Measurements from ENCODE around the gene SPON1. TPM values are rescaled to one million over a fixed set of nuclear protein-coding genes. Genes with fewer than 3 reads are reported as not detected.

Gene SPON1
- total RNA-seq, 1 experiment from 2014 or later: 0.20 TPM

DNA sequence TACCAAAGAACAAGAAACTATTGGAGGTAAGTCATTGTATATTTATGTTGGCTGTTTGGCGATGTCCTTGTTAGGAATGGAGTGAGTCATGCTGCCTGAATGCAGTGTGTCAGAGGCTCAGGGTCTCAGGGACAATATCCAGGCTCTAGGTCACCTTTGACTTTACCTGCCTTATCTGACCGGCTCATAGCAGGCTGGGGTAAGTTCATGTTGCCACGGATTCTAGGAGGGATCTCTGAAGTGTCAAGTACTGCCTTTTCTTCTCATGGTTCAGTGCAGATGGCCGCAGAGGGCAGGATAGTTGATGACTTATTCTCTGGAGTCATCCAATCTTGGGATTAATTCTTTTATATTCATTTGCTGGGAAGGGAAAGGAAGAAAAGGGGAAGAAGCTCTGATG is 53.2 kb downstream of the SPON1 start:
- WGBS (ENCODE audit: extremely low coverage, insufficient read length, low lambda C conversion rate): no CpG with 5 or more reads among the region's 4 CpGs
- peaks cover 12% of the 10 kb centered on the region for H3K27me3 Mint-ChIP-seq (ENCODE audit: low read depth)
- no peak overlapping the region for H2AK5ac ChIP-seq (ENCODE audit: insufficient read length, low read length)

More for the DNA sequence above, 53.2 kb downstream of the SPON1 start:
- H4K5ac ChIP-seq (ENCODE audit: insufficient read length, low read depth, low read length): no peak overlapping the region
- H2BK5ac ChIP-seq (ENCODE audit: insufficient read length, low read length): no peak overlapping the region
- no peak overlapping the region for H3K18ac ChIP-seq (ENCODE audit: insufficient read length, low read depth, low read length)
- H4K91ac ChIP-seq (ENCODE audit: insufficient read length, low read depth, low read length): no peak overlapping the region
- no peak overlapping the region for H2BK20ac ChIP-seq (ENCODE audit: low read depth, low read length, poor library complexity, severe bottlenecking)
- H2BK12ac ChIP-seq (ENCODE audit: insufficient read length, low read depth, low read length): no peak overlapping the region
- no peak overlapping the region for H3K56ac ChIP-seq (ENCODE audit: insufficient read length, low read depth, low read length)
- H2AFZ ChIP-seq (ENCODE audit: low read length): no peak overlapping the region
- no peak overlapping the region for H3K4me2 ChIP-seq (ENCODE audit: insufficient read depth, insufficient read length, low read length)
- H3K23ac ChIP-seq (ENCODE audit: insufficient read length, low read depth, low read length): no peak overlapping the region
- H3K23me2 ChIP-seq (ENCODE audit: insufficient read length, low read depth, low read length, poor library complexity, severe bottlenecking): no peaks in the 10 kb centered on the region
- no peak overlapping the region for H2BK120ac ChIP-seq (ENCODE audit: low read depth, low read length, poor library complexity, severe bottlenecking)
- DNase-seq: peak; percentile 46
- H2BK15ac ChIP-seq (ENCODE audit: low read depth, low read length): no peak overlapping the region
- no peaks in the 10 kb centered on the region for H4K20me1 ChIP-seq (ENCODE audit: control insufficient read depth, insufficient read depth, insufficient read length)
- no peak overlapping the region for H3K4me3 Mint-ChIP-seq
- no peak overlapping the region for H3K14ac ChIP-seq (ENCODE audit: insufficient read depth, low read length)
- no peak overlapping the region for H3K27ac ChIP-seq (ENCODE audit: insufficient read length, low read depth, low read length)
- H3K27me3 ChIP-seq (ENCODE audit: insufficient read depth, low read length): no peaks in the 10 kb centered on the region
- H3K79me1 ChIP-seq (ENCODE audit: insufficient read depth, low read depth, low read length, poor library complexity, severe bottlenecking): no peaks in the 10 kb centered on the region
- no peak overlapping the region for H3K9ac ChIP-seq (ENCODE audit: extremely low read depth, insufficient read length, low read length)
- no peak overlapping the region for H3K4ac ChIP-seq (ENCODE audit: low read depth, low read length)
- TF ChIP-seq, protein P1, sequence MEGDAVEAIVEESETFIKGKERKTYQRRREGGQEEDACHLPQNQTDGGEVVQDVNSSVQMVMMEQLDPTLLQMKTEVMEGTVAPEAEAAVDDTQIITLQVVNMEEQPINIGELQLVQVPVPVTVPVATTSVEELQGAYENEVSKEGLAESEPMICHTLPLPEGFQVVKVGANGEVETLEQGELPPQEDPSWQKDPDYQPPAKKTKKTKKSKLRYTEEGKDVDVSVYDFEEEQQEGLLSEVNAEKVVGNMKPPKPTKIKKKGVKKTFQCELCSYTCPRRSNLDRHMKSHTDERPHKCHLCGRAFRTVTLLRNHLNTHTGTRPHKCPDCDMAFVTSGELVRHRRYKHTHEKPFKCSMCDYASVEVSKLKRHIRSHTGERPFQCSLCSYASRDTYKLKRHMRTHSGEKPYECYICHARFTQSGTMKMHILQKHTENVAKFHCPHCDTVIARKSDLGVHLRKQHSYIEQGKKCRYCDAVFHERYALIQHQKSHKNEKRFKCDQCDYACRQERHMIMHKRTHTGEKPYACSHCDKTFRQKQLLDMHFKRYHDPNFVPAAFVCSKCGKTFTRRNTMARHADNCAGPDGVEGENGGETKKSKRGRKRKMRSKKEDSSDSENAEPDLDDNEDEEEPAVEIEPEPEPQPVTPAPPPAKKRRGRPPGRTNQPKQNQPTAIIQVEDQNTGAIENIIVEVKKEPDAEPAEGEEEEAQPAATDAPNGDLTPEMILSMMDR (conservative IDR thresholded peaks at IDR 0.05): no peak
- H3K27ac Mint-ChIP-seq: no peak overlapping the region
- H3T11ph ChIP-seq (ENCODE audit: low read length): no peak overlapping the region
- no peaks in the 10 kb centered on the region for H3K79me2 ChIP-seq (ENCODE audit: insufficient read depth, low read length)
- H3K36me3 Mint-ChIP-seq (ENCODE audit: insufficient read depth in 1 of 3, low read depth in 3 of 3): no peaks in the 10 kb centered on the region
- no peaks in the 10 kb centered on the region for H3K9me3 Mint-ChIP-seq
- peaks cover 0 to 6% of the 10 kb centered on the region in 2 experiments; a peak in 2 of 4 replicates for H3K4me1 Mint-ChIP-seq
- no peaks in the 10 kb centered on the region for H3K9me3 ChIP-seq (ENCODE audit: control insufficient read depth, low read depth, low read length)
- H3K4me1 ChIP-seq (ENCODE audit: insufficient read depth, low read length): no peaks in the 10 kb centered on the region
- no peak overlapping the region for H4K8ac ChIP-seq (replicated peaks; ENCODE audit: insufficient read length, low read depth, low read length)

Measured in H9 (cell line).